C4-2B (cell line): Measurements from ENCODE around the gene ANKRD34A.

Source experiments
- ZFX ChIP-seq: fragments of 450-650 bp; IDR thresholded peaks from 2 replicates; pipeline ENCODE4 v1.6.1; 2017
- TF ChIP-seq, protein P1 (sequence below): fragments of 450-650 bp; conservative IDR thresholded peaks from 2 replicates; pipeline ENCODE4 v1.5.1; 2017; ENCODE audit warnings: mild to moderate bottlenecking

DNA sequence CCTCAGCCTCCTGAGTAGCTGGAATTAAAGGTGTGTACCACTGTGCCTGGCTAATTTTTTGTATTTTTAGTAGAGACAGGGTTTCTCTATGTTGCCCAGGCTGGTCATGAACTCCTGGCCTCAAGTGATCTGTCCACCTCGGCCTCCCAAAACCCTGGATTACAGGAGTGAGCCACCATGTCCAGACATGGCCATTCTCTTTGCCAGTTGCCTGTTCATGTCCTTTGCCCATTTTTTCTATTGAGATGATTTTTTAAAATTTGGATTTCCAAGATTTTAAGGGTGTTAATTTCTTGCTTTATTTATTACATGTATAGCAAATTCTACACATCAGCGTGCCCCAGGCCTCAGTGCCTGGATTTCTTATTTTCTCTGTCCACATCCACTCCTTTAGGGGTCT is 2.9 kb upstream of the ANKRD34A start:
- TF ChIP-seq, protein P1, sequence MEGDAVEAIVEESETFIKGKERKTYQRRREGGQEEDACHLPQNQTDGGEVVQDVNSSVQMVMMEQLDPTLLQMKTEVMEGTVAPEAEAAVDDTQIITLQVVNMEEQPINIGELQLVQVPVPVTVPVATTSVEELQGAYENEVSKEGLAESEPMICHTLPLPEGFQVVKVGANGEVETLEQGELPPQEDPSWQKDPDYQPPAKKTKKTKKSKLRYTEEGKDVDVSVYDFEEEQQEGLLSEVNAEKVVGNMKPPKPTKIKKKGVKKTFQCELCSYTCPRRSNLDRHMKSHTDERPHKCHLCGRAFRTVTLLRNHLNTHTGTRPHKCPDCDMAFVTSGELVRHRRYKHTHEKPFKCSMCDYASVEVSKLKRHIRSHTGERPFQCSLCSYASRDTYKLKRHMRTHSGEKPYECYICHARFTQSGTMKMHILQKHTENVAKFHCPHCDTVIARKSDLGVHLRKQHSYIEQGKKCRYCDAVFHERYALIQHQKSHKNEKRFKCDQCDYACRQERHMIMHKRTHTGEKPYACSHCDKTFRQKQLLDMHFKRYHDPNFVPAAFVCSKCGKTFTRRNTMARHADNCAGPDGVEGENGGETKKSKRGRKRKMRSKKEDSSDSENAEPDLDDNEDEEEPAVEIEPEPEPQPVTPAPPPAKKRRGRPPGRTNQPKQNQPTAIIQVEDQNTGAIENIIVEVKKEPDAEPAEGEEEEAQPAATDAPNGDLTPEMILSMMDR, result no peak
- no peak for TF ChIP-seq ZFX
